OCI-LY7 (cell line): ENCODE data around the gene HEYL.

Experiments
- EZH2phosphoT487 ChIP-seq: fragments of 200-600 bp; sonication (generic); IDR thresholded peaks from 2 replicates; pipeline ENCODE4 v1.6.1; 2018; ENCODE audit warnings: low read depth, borderline replicate concordance, mild to moderate bottlenecking, mixed run types, antibody characterized with exemption, low read length, moderate library complexity, mixed read lengths
- TF ChIP-seq, protein P1 (sequence below): fragments of 200-600 bp; sonication (generic); conservative IDR thresholded peaks from 2 replicates; pipeline ENCODE4 v1.5.1; 2014; ENCODE audit warnings: mild to moderate bottlenecking, antibody characterized with exemption, low read length, moderate library complexity, mixed read lengths

DNA sequence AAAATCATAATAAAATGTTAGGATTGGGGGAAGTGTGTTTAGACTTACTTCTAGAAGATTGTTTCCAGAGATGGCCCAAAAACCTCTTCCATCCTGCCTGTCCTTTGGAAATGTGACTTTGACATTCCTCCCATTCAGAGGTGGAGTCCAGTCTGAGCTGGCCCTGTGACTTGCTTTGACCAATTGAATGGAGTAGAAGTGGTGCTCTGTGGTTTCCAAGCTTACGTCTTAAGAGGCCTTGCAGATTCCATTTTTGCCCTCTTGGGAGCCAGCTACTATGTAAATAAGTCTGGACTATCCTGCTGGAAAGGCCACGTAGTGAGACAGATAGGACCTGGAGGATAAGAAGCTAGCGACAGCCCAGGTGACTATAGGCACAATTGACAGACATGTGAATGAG is 33.8 kb upstream of the HEYL start:
- TF ChIP-seq, protein P1, sequence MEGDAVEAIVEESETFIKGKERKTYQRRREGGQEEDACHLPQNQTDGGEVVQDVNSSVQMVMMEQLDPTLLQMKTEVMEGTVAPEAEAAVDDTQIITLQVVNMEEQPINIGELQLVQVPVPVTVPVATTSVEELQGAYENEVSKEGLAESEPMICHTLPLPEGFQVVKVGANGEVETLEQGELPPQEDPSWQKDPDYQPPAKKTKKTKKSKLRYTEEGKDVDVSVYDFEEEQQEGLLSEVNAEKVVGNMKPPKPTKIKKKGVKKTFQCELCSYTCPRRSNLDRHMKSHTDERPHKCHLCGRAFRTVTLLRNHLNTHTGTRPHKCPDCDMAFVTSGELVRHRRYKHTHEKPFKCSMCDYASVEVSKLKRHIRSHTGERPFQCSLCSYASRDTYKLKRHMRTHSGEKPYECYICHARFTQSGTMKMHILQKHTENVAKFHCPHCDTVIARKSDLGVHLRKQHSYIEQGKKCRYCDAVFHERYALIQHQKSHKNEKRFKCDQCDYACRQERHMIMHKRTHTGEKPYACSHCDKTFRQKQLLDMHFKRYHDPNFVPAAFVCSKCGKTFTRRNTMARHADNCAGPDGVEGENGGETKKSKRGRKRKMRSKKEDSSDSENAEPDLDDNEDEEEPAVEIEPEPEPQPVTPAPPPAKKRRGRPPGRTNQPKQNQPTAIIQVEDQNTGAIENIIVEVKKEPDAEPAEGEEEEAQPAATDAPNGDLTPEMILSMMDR = no peak
- TF ChIP-seq EZH2phosphoT487 = no peak
